Stimulated activated CD8-positive, alpha-beta memory T cell treated with anti-CD3 and anti-CD28 coated beads, Interleukin-2, amount 100 ng/mL, for 48 hours (primary cell): ENCODE data around the gene PTPRN2.
"Not testable (repeated sequence)": the region's sequence is repeated elsewhere in the genome, so short reads cannot be mapped to it uniquely, and the experiment has no call there.

Experiments used
- DNase-seq, 2 donors: peaks; one replicate each; pipeline ENCODE4 v3.0.0-alpha.2; 2020; ENCODE audit warnings: low read depth in 2 of 2

The PTPRN2 gene

DNA sequence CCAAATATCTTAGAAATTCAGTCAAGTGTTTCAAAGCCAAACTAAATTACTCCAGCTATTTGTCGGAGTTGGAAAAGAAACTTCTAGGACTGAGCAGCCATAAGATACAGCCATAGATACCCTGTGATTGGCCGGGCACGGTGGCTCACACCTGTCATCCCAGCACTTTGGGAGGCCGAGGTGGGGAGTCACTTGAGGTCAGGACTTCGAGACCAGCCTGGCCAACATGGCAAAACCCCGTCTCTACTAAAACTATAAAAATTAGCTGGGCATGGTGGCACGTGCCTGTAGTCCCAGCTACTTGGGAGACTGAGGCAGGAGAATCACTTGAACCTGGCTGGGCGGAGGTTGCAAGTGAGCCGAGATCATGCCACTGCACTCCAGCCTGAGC is 607.3 kb downstream of the PTPRN2 start:
- not testable (repeated sequence) for DNase-seq

DNA sequence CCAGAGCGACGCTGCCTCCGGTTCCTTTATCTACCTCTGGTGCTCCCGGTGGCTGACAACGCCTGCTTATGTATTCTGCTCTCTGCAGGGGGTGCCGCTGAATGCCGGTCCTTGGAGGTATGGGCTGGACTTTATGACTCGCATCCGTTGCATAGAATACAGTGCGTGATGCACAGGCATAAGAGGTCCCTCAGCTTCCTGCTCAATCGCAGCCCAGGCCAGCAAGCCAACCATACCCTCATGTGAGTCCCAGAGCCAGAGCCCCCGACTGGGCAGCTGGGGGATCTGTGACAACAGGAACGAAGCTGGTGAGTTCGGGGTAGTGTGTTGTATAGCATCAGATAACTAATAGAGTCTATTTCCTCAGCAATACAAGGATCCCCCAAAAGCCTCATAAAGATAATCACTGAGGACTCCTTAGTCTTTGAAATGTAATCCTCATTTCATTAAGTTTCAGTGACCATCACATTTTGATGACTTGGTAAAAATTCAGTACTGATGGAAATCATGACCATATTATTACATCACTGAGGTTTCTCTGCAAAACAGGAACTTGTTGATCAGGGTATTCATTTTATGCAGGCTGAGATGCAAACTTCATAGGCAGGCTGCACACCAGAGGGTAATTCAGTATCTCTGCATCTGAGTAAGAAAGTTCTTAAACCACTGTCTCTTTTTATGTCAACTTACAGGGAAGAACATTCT is 607.8 kb downstream of the PTPRN2 start:
- DNase-seq: no peak

DNA sequence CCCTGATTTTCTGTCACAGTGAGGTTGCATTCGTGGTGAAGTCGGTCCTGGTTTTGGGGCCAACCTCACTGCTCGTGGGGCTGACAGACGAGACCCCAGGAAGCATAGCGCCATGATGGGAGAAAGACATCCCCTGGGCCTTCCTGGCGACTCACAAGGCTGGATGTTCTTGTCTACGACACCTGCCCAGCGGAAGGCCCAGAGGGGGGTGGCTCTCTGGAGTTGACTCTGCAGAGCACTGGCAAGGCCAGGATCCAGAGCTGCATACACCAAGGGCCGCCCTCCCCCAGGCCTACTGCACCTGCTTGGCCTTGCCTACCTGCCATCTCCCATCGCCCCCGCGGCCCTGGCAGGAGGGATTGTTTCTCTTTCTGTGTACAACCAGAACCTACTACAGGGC is 608.9 kb downstream of the PTPRN2 start:
- no peak for DNase-seq

DNA sequence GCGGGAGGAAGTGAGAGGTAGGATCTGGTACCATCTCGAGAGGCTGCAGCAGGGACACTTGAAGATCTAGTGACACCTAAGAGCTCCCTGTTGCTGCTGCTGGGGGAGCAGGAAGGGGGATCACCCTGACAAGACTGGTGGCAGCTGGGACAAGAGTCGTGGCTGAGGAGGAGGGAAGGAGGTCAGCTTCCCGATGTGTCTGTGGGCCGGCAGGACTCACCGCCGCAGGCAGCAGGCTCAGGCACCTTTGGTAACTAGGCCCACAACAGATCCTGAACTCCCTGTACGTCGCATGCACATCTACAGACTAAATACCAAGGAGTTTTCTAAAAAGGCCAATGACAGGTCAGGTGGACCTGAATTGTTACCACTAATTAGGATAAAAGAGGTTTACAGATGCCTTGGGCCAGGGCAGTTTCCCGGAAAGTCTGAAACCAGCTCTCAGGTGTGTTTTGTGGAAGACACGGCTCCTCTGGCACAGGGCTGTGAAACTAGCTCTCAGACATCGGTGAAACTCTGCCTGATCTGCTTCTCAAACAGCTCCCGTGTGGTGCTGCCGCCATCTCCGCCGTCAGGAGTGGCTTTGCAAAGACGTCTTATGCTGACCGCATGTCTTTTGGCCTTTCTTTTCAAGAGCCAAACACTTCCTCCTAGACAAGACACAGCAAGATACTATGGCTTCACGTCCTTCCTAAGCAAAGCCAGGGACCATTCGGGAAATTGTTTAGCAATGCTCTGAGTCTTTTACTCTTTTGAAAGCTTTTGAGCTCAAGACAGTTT is 609.7 kb downstream of the PTPRN2 start:
- DNase-seq: no peak

DNA sequence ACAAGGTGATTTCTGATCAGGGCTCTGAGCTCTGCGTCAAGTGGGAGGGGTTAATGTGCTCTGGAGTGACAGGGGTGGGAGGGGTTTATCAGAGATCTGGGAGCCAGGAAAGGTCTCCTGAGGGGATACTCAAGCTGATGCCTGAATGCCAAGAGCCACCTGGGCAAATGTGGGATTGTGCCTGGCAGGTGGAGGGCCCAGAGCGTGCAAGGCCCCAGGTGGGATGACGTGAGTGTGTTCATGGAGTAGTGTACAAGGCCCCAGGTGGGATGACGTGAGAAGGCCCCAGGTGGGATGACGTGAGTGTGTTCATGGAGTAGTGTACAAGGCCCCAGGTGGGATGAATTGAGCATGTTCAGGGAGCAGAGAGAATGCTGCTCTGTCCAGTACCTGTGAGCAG is 610.3 kb downstream of the PTPRN2 start:
- no peak for DNase-seq

DNA sequence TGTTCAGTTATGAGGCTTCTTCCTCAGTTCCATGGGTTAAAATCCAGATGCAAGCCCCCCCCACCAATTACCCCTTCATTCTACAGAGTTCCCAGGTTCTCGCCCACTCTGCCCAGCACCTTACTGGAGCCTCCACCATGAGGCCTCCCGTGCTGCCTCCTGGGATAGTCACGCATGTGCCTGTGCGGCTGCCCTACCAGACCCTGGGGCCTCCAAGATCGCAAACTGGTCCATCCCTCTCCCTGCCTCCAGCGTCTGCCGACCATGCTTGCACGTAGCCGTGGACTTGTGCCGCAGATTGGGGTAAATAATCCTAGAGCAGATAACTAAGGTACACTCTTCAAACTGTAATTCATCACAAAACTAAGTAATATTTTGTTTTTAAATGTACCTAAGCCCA is 611.2 kb downstream of the PTPRN2 start:
- no peak for DNase-seq

DNA sequence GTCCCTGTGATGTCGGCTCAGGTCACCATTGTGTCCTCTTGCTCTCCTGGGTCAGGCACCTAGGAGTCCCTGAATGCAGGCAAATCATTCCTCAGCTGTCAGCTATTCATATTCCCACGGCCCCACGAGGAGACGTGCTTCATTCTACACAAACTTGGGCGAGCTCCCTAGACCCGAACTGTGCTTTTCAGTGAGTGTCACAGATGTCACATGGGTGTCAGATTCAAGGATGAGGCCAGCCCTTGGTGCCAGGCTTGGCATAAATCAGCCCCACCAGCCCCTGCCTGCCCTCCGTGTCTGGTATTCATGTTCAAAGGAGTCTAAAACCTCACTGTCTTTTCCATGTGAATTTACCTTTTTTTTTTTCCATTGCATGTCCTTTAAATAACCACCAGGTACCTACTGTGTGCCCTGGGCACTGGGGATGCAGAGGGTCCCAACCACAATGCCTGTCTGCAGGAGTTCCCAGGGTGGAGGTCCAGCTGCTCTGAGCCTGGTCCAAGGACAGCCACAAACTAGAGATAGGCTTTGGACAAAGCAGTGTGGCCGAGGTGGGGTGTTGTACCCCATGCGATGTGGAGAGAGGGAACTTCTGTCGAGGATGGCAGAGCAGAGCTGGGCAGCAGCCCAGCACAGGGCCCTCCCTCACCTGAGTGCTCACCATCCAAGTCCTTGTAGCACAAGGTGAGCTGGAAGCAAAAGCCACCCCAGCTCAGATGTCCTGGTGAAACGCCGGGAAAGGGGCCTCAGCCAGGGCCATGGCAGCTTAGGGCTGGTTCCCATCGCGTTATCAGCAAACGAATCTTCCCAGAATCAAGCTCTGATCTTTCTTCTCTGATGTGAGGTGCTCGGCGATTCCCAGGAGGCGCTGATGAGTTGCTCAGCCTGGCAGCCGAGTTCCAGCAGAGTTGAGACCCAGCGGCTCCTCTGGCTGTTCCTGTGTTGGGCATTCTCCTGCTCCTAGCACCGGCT is 611.9 kb downstream of the PTPRN2 start:
- DNase-seq: no peak

DNA sequence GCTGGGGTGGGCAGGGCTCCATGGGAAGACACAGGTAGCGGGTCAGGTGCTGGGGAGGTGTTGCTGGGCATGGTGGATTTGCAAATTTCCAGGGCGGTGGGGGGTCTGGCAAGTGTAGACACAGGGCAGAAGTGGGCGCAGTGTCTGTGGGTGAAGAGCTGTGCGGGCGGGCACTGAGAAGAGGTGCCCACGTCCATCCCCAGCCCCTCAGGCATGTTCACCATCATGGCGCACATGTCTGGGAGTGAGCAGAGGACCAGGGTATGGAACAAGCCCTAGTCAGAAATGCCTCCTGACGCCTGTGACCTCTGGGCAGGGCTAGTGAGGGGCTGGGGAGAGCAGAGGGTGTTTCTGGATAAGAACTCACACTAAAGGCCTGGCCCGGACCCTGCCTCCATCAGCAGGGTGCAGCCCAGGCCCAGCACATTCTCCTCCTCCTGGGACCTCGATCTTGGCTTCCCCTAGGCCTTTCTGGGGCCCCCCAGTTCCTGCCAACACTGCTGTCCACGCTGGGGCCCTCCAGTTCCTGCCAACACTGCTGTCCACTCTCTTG is 612.9 kb downstream of the PTPRN2 start:
- DNase-seq: no peak

DNA sequence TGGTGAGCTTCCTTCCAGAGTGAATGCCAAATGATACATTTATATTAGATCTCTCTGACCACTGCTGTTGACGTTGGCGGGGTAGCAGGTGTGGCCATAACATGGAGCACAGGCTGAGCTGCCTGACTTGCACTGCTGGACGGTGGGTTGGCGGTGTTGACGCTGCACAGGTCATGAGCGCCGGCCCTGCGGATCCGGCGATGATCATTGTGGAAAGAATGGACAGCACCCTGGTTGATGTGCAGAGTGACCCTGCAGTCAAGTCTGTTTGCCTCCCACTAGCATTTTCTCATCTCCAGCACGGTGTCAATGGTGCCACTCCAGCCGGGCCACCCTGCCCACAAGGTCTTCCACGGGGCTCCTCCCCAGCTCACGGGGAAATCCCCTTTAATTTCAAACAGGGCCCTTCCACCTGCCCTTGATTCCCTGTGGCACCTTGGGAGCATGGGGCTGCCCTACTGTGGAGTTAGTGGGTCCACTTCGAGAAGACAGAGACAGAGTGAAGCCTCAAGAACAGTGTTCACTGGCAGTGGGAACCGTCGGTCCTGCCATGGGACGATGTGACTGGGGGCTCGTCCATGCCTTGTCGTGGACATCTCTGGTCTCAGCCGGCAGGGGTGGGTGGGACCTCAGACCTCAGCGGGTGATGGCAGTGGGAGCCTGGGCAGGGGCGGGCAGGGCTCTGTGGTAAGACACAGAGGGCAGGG is 613.5 kb downstream of the PTPRN2 start:
- no peak for DNase-seq

DNA sequence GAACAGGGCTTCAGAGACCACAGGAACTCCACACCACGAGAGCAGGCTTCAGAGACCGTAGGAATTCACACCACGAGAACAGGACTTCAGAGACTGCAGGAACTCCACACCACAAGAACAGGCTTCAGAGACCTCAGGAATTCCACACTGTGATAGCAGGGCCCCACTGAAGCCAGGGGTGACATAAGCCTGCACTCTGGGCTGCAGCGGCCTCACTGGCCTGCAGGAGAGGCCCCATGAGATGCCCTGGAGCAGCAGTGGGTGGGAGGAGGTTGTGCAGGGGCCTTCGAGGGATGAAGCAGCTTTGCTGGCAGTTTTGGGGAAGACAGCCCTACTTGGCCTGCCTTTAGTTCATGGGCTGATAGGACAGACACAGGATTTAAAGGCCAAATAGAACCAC is 614.7 kb downstream of the PTPRN2 start:
- no peak for DNase-seq

DNA sequence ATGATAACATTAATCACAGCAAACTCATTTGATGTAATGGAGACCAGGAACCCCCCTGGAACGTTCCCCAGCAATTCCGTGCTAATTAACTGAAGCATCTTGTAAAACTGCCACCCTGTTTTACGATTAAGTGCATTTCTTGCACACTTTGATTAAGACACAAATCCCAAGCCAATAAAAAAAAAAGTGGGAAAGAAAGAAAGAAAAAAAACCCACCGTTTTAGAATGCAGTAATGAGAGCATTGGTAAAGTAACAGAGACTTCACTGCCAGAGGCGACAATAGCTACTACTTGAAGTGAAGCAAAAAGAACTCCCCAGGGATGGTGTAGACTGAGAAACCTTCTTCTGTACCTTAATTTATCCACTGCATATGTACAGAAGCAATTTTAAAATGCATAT is 616.1 kb downstream of the PTPRN2 start:
- no peak for DNase-seq

DNA sequence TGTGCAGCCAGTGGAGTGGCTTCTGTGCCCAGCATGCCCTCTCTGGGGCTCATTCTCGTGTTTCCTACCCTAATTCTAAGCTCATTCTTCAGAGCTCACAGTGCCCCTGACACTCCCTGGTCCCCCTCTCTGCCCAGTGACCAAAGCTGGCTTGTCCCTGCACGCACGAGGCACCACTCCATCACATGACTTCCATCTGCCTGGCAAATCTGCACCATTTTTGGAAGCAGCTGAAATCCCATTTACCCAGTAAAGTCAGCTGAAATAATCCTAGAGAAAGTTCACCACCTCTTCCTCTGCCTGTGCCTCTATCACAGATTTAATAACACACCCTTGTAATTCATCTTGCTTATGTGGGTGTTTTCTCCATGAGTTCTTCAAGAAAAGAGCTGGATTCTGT is 616.9 kb downstream of the PTPRN2 start:
- no peak for DNase-seq

DNA sequence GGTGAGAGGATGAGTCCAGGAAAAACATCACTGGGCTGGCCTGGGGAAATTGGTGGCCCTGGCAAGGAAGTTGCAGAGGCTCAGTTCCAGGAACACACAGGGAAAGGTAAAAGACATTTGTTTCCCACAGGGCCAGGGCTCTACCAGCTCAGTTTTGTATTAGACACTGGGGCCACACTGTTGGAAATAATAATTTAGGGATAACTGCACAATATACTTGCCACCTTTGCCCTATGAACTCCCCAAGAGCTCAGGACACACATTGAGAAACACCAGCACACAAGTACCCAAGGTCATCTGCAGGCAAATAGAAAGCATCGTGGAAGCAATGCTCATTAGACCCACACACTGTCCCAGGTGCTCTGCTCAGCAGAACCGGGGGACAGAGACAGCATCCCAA is 617.6 kb downstream of the PTPRN2 start:
- DNase-seq: no peak

DNA sequence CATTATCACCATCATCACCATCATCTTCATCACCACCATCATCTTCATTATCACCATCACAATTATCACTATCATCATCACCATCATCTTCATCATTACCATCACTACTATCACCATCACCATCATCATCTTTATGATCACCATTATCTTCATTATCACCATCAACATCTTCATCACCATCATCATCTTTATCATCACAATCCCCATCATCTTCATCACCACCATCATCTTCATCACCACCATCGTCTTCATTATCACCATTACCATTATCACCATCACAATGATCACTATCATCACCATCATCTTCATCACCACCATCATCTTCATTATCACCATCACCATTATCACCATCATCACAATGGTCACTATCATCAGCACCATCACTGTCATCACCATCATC is 621.1 kb downstream of the PTPRN2 start:
- no peak for DNase-seq

DNA sequence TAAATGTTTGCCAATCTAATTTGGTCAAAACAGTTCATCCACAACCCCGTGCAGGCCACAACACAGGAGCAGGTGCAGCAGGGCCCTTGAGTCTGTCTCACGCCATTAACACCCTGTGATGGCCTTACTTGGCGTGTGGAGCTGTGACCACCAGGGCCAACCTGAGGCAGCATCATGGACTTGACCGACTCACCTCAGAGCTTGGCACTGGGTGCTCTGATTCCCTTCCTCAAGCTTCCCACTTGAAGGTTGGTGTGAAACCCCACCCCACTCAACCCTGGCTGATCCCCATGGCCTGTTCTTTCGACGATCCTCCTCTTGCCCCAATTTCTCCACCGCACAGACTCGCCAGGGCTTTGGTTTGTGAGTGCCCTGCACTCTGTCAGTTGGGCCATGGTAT is 623.1 kb downstream of the PTPRN2 start:
- no peak for DNase-seq

DNA sequence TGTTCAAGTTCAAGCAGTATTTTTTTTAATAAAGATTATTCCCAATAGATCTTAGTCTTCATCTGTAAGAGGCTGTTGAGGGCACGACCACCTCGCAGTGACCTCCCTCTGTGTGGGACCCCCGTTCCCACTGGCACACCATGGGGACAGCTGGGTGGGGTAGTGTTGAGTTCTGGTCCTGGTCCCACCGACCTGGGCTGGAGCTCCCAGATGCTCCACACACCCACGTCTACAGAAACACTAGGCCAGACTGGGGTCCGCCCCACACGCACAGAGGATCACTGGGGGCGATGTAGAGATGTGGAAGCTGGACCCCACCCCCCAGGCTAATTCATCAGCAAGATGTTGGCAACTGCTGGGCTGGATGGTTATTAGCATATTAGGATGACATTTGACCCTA is 623.6 kb downstream of the PTPRN2 start:
- no peak for DNase-seq

DNA sequence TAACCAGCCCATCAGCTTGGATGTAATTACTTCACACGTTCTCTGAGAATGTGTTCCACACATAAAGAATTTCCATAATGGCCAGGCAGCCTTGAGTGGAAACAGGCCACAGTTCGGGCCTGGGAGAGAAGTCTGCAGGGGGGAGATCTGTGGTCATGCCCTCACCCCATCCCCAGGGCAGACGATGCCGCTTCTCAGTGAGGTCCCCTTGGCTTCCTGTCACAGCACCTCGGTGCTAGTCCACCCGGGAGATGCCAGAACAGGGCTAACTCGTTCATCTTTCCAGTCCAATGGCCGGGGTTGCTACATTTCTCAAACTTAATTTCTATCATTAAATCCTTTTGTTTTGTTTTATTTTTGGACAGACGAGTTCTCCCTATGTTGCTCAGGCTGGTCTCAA is 624.1 kb downstream of the PTPRN2 start:
- no peak for DNase-seq

DNA sequence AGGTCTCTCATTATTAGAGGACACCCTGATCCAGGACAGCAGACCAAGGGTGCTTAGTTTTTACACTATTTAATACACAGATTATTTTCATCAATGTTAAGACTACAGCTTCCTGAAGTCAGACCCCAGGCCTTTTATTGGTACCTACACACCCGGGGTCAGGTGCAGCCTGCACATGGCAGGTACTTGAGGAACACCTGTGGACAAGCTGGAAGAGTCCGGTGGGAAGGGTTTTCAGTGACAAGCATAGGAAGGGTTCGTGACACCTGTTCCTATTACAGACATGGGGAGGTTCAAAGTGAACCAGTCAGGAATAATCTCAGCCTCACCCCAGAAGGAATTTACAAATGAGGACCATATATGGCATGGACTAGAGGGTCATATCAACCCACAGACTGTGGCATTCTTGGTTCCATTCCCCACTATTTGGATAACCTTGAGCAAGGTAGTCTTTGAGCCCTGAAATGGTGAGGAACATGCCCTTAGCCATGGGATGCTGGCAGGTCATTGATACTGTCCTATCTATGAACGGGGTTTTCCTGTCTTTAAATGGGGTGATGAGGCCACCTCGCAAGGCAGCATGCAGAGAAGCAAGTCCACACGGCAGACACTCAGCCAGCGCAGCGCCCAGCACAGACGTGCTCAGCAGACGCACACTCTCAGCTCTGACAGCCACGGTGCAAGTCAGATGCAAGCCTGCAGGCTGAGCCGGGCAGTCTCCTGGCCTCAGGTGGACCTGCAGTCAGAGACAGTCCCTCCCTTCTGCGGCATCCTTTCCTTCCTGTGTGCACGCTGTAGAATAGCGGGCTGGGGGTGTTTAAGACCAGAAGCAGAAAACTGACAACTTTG is 624.9 kb downstream of the PTPRN2 start:
- no peak for DNase-seq

DNA sequence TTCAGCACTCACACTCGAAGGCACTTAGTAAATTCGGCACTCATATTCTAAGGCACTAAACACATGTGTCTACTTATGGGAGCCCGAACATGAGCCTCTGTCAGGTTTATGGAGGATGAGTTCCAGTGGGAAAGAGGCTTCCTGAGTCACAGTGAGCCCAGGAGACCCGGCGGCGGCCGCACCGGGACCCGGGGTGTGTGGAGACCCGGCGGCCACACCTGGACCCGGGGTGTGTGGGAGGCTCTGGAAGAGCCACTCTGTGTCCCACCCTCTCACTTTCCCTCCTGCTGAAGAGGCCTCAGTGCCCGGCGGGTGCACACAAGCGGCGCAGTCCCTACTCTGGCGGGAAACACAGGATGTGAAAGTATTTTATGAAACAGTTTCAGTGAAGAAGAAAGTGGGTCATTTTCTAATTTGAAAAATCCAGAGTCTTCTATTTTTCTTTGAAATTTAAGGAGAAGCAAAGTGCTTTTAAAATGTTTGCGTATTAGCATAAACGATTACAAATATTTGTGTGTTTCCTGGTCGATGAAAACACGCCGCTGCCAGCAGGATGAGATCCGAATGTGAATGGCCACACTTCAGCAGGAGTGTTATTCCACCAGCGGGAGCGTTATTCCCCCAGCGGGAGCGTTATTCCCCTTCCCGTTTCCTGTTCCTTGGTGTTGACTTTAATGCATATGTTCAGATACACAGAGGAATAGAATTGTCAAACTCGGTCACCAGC is 625.7 kb downstream of the PTPRN2 start:
- no peak for DNase-seq
